ENCODE measurements around the gene HECW1.

Gene HECW1

DNA sequence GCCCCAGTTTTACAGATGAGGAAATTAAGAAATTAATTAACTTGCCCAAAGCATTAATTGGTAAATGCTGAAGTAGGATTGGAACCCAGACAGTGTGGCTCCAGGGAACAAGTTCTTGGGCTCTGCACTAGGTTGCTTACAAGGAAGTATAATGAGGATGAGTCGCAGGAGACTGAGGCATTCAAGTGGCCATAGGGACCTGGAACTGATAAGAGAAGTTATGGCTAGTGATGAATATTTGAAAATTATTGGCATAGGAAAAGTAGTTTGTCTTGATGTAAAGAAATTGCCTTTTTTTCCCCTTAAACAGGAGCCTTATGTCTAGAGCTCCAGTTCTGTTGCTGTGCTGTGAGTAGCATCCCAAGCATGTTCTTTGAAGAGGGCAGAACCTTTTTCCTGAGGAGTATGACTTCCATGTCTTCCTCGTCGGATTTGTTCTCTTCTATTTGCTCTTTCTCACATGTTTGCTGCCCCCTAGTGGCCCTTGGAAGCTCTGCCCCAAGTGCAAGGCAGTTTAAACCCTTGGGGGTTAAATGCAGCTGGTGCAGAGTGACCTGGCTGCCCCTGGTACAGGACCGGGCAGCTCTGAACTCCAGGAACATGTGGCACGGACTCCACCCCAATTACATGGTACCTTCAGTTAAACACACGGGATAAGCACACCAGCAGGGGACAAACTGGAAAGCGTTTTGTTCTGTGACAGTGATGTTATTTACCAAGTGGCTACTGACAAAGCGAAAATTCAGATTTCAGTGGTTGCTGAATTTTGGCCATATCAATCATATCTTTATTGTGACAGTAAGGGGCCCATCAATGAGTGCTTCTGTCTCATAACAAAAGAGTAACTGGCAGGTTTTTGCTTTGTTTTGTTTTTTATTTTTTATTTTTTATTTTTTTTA, 148.8 kb downstream of the HECW1 start:
- peak; percentile 45 to 66 (median 55) for DNase-seq (ENCODE audit: low read depth in 3 of 3)

DNA sequence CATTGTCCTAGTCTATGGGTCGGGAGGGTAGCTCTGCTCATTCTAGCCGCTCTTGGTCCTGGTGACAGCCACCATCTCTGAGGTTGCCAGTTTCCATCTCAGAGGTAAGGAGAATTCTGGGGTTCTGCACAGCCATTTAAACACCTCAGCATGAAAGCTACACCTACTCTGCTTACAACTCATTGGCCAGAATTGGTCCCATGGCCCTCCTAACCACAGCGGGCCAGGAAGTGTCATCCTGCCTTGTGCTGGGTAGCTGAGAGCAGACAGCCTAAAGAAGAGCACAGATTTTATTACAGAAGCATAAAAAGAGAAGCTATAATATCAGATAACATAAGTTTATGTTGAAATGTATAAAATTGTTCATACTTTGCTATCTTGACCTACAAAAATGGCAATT, 152.7 kb downstream of the HECW1 start:
- DNase-seq (ENCODE audit: low read depth in 3 of 3) = no peak

DNA sequence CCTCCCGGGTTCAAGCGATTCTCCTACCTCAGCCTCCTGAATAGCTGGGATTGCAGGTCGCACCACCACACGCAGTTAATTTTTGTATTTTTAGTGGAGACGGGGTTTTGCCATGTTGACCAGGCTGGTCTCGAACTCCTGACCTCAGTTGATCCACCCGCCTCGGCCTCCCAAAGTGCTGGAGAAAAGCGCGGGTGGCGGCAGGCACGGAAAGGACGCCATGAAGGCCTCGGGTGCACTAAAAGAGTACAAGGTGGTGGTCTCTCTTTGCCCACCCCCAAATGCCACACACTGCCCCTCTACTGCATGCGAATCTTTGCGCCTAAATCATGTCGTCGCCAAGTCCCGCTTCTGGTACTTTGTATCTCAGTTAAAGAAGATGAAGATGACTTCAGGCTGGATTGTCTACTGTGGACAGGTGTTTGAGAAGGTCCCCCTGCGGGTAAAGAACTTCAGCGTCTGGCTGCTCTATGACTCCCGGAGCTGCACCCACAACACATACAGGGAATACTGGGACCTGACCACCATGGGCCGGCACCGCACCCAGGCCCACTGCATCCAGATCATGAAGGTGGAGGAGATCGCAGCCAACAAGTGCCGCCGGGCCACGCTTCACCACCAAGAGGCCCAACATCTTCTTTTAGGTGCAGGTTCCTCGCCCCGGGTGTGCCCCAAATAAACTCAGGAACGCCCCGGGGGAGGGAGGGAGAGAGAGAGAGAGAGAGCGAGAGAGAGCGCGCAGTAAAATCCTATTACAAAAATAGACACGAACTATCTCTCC, 161.7 kb downstream of the HECW1 start:
- DNase-seq (ENCODE audit: low read depth in 3 of 3) = no peak

DNA sequence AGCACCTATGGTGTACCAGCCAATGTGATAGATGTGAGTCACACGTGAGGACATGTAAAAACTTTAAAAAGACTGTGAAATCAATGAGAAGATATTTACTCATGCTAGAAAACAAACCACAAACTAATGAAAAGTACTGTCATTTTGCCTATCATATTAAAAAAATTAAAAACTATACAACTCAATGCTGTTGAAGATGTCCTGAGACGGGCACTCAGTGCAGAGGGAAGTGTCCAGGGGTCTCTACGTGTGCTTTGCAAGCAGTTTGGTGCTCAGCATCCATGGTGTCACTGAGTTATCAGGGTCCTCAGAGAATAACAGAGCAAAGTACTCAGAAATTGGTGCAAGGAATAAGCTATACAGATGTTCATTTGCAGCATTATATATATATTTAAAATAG, 162.3 kb downstream of the HECW1 start:
- no peak for DNase-seq (ENCODE audit: low read depth in 3 of 3)

DNA sequence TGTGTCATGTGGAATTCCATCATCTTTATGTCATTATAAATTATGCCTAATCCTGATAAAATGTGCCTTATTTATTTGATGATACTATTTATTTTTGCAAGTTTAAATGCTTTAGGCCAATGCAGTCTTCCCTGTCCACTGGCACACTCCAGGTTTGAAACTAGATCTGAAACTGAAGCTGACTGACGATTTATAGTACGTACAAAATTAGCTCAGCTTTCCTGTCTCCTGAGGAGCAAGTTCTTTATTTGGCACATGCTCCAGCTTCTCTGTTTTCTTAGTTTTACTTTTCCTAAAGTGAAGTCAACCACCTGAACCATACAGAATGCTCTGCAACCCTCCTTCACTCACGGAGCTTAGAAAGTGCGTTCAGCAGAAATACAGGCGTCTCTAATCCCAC, 164.1 kb downstream of the HECW1 start:
- no peak for DNase-seq (ENCODE audit: low read depth in 3 of 3)

DNA sequence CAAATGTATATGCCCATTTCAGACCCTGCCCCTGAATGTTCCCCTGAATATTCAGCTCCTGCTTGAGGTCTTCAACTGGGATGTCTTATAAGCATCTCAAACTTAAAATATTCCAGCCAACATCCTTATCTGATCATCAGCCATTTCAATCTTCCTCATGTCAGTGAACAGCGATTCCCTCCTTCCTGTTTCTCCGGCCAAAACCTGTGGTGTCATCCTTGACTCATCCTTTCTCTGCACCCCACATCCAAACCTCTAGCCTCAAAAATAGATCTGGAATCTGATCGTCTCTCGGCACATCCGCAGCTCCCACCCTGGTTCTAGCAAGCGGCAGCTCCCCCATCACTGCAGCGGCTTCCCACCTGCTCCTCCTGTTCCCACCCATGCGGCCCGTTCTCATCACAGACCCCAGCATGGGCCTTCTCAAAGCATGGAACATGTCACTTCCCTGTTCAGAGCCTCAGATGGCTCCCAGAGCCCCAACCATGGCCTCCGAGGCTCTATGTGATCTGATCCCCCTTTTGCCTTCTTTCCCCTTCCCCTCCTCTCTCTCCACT, 165.7 kb downstream of the HECW1 start:
- DNase-seq (ENCODE audit: low read depth in 3 of 3) = no peak

DNA sequence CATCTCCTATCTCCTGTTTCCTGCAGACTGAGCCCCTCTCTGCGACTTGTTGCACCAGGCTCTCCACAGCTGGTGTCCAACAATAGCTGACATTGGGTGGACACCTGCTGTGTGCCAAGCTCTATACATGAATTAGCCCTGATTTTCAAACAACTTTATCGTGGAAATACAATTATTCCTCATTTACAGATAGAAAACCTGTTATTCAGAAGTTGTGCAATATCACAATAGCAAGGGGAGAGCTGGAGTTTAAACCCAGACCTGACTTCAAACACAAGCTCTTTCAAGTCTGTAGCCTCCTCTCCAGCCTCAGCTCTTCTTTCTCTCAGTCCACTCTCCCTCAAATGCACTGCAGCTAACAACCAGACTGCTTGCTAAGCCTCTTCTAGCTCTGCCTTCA, 168.8 kb downstream of the HECW1 start:
- no peak for DNase-seq (ENCODE audit: low read depth in 3 of 3)

DNA sequence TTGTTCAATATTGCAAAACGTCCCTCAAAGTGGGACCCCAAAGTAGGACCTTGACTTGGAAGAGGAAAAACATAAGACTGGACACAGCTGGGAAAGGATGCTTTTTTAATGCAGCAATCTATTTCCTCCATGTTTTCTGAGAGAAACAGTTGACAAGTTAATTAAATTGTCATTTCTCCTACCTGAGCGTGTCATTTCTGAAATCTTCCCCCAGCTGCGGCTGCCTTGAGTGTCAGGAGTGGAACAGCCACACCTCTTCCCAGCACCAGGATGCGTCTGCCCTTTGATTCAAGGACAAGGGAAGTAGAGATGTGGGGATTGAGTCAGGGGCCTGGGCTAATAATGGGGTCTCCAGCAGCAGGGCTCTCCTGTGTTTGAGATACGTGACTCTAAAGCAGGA, 171.3 kb downstream of the HECW1 start:
- DNase-seq (ENCODE audit: low read depth in 3 of 3) = no peak

DNA sequence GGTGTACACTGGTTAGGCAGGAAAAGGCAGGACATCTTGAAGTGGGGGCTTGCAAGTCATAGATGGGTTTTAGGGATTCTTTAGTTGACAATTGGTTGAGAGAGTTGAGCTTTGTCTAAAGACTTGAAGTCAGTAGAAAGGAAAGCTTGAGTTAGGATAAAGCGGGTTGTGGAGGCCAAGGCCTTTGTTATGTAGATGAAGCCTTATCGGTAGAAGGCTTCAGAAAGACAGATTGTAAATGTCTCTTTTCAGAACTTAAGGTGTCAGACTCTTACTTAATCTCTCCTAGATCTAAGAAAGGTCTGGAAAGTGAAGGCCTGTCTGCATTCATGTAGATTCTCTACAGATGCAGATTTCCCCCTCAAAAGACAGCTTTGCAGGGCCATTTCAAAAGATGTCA, 177.4 kb downstream of the HECW1 start:
- DNase-seq (ENCODE audit: low read depth in 3 of 3) = no peak

DNA sequence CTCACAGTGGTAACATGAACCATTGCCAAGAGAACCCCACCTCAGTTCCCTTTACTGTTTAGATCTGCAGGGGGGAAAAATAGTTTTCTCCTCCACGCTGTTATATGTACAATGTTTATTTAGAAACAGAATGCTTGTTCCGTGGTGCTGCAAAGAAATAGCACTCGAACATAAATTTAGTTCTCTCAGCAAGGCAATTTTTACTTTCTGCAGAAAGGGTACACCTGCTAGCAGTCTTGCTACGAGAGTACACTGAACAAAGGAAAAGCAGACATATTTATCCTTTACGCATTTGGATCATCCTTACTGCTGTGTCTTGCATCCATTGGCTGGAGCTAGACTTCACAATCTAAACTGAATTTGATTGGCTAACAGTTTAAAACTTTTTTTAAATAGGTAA, 178.5 kb downstream of the HECW1 start:
- no peak for DNase-seq (ENCODE audit: low read depth in 3 of 3)

DNA sequence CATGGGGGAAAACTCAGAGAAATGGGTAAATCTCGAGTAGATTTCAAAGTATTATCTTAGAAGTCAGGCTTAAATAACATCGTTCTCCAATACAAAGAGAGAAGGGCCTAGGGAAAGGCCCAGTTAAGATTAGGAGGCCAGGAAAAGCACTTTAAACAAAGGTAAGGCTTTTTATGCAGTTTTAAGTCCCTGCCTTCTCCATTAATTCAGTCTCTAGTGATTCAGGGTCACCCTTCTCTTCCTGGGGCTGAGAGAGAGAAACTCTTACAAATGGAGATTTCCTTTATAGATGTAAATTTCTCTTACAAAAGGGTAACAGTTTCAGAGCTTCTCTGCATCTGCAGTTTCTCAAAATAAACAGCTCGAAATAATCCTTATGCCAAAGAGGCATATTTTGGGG, 179.3 kb downstream of the HECW1 start:
- DNase-seq (ENCODE audit: low read depth in 3 of 3) = no peak

DNA sequence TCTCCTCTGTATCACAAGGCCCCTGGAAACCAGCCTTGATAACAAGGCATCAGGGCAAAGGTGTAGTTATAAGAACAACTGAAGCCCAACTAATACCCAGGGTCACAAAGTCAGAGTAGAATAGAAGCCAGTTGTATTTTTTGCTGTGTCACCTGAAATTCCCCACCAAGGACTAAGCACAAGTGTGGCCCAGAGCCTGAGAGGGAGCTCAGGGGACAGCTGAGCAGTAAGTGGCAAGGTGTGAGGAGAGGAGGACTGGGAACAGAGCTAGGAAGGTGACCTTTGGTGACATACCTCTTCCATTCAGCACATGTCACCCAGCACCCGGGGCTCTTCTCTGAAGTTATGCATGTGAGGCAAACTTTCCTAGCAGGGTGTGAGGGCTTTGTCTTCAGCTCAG, 179.9 kb downstream of the HECW1 start:
- DNase-seq (ENCODE audit: low read depth in 3 of 3) = no peak

DNA sequence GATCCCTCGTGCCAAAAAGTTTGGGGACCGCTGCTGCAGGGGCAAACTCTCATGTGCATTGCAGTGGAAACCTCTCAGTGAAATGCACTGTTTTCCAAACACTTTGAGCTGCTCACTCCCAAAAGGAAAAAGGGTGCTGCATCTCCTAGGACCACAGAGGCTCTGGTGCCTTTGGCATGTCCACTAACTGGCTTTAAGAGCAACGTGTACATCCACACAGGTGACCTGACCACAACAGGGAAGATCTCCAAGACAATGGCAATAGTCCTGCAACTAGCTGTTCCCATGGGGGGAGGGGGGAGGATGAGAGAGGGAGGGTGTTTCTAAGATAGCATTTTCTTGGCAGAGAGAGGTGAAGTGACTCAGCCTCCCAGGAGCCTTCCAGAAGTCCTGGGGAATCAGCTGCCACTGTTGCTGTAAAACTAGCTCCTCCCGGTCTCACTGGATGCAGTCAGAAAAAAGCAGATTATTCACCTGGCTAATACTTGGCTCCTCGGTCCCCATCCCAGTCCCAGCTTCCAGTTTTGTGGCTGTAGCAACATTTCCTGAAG, 181.7 kb downstream of the HECW1 start:
- DNase-seq (ENCODE audit: low read depth in 3 of 3) = no peak

DNA sequence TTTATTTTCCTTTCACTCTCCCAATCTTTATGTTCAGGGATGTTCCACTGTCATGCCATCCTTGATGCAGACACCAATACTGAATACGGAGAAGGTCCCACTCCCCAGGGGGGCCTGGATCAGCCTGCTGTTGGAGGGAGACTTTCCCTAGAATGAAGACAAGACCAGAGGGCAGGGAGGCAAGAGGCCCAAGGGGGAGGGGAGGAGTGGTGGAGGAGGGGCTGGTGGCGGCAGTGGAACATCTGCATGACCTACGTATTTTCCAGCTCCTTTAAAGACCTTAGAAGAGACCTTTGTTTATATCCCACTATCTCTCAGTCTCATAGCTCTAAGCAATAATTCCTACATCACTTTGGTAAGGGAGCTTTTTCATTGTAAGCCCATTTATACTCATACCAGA, 183.0 kb downstream of the HECW1 start:
- no peak for DNase-seq (ENCODE audit: low read depth in 3 of 3)

DNA sequence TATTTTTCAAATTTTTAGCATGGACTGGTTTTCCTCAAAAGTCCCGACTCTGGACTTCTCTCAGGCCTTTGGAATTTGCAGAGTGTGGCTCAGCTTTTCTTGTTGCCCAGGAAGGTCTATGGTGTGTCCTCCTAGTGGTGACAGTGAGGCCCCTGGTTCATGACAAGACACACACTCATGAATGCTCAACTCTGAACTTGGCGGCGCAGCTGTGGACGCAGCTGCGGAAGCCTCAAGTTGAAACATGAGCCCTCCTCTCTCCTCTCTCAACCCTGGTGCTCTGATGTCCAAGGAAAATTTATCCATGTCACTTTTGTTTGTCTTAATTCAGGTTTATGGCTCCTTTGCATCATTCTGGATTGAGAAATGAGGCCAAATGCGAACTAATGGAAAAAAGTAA, 183.9 kb downstream of the HECW1 start:
- DNase-seq (ENCODE audit: low read depth in 3 of 3) = no peak

DNA sequence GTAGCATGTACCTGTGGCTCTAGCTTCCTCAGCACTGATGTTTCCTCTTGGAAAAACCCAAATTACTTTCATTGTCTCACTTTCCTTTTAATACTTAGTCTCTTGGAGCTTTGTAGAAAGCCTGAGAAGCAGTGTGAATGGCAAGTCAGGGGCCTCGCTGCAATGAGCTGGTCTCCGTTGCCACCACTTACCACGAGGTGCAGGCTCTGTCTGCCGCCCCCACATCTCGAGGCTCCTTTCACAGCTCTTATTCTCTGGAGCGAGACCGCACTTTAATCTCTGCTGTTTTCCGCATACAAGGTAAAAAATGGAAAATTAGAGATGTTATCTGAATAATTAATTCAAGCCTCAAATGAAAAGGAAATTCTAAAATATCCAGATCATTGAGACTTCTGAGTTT, 186.2 kb downstream of the HECW1 start:
- DNase-seq (ENCODE audit: low read depth in 3 of 3) = no peak

DNA sequence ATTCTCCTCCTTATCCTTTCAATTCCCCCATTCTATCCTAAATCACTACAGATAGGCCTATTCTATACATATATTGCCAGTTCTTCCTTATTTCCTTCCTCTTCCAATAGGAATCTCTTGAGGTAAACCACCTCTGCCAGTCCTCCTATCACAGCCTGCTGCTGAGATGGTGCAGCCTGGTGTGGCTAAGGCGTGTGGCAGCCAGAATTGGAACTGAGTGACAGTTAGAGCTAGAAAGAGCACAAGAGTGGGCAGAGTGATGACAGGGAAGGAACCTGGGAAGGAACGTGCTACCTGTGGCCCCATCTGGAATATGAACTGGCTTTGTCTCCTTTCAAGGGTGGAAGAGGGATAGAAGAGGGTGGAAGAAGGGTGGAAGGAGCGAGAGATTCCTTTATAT, 187.7 kb downstream of the HECW1 start:
- no peak for DNase-seq (ENCODE audit: low read depth in 3 of 3)

DNA sequence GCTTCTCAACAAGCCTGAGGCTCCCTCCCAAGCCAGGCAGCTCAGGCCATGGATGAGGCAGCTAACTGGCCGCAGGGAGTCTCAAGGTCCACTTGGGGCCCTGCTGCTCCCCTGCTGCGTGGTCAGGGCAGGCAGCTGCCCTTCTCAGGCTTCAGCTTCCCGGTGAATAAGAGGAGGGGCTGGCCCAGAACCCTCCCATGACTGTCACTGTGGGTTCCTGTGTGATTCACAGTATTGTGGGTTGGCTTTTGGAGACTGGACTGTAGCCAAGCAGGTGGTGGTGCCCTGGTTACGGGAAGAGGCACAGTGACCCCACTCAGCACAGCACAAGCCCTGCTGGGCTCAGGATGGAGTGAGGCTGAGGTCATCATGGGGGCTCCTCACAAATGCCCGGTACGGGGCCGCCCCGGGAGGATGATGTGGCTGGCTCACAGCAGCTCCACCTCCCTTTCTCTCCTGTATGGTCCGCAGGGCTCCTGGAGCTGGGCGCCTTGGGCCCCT, 189.8 kb downstream of the HECW1 start:
- DNase-seq (ENCODE audit: low read depth in 3 of 3) = no peak

DNA sequence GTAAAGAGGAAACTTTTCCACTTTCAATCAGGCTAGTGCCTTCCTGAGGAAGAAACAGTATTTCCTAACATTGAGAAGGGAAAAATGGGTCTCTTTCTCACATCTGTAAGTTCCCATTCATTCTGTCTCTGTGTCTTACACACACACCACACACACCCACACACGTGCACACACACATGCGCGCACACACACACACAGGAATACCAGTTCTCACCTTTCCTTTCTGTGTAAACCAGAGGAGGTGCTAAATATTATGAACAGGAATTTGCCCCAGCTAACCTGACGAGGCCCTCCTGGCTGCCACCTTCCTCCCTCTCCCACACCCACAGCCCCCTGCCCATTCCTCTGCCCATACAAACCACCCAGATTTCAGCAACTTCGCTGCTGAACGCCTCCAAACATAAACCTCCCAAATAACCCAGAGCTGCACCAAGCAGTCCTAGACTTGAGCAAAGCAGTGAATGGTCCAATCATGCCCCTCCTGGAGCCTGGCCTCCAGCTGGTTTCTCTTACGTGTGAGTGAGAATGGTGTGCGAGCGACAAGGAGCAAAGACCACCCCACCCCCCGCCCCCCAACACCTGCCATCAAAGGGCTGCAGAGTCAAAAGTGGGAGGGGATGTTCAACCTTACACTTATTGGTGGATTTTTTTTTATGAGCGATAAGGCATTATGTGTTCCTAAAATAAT, 190.5 kb downstream of the HECW1 start:
- DNase-seq (ENCODE audit: low read depth in 3 of 3) = no peak

DNA sequence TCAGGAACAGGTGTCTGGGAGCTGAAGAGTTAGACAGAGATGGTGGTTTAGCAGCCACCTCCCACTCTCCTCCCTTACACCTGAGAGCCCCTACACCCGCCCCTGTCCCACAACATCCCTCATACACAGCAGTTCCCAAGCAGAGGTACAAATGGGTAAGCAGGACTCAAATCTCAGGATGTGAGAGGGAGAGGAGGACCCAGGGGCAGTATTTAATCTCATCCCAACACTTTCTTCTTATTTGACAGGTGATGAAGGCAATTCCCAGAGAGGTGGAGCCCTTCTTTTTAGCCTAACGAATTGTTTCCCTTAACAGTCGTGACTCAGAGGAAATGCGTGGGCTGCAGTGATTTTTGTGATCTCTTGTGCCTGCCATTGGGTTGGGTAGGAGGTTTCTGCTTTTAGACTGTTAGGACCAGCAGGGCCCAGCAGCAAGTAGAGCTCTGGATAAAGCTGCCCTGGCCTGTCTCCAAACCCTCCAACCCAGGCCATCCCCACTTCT, 191.3 kb downstream of the HECW1 start:
- DNase-seq (ENCODE audit: low read depth in 3 of 3) = peak; percentile 26 to 63 (median 31)

DNA sequence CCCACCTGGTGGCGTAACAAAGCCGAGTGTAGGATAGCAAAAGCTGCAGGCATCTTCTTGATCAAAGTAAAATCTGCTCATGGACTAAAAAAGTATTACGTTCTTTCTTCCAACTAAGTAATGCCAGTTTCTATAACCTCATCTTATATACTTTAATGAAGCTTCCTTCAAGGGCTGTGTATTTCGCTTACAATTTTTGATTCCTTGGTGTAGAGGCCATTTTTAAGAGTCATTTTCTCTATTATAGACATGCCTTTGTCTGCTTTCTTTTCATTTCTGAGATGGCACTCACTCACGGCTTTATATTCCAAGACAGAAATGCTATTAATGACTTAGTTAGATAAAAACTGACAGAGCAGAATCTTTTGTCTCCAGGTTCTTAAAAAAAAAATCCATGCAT, 194.0 kb downstream of the HECW1 start:
- DNase-seq (ENCODE audit: low read depth in 3 of 3) = no peak

DNA sequence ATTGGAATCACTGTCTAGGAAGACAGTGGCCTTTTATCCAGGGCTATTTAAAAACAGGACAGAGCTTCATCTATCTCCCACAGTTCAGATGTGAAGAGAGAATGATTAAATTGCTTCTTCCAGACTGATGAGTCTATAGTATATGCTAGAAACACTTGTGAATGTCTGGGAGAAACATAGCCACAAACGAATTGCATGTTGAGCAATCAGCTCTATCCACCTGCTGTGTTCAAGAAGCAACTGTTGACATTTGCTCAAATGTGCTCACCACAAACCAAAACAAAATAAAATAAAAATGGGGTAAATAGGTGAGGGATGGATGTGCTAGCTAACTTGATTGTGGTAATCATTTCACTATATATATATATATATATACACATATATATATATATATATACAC, 195.1 kb downstream of the HECW1 start:
- no peak for DNase-seq (ENCODE audit: low read depth in 3 of 3)
